Measurements from ENCODE around the gene GNA15.

GNA15 gene

DNA sequence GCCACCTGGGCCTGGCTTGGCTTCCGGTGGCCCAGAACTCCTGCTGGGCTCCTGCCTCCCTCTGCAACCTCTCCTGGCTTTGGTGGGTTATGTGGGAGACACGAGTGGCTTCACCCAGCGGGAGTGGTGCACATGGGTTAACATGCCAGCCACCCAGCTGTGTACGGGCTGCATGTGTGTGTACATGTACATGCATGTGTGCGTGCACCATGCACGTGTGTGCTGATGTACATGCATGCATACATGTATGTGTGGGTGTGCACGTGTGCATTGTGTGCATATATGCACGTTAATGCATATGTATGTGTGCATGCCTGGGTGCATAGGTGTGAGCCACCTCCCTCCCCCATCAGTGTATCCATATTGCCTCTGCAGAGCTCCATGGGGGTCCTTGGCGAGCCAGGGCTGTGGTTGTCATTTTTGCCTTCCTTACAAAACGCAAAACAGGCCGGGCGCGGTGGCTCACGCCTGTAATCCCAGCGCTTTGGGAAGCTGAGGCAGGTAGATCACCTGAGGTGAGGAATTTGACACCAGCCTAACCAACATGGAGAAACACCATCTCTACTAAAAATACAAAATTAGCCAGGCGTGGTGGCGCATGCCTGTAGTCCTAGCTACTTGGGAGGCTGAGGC lies 29.2 kb upstream of the GNA15 start:
- DNase-seq (ENCODE audit: low read depth in 2 of 3, low spot score in 1 of 3) = no peak

DNA sequence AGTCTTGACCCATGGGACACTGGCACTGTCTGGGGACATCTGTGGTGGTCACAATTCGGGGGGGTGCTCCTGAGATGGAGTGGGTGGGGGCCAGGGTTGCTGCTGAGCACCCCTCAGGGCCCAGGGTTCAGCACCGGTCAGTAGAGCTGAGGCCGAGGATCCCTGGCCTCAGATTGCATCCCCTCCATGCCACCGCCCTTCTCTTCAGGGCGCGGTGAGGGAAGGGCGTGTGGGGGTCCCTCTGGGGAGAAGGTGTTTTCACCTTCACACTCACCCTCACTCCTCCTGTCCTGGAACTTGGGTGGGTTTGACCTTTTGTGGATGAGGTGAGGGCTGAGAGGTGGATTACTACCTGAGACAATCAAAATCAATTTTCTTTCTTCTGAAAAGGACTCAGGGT lies 28.2 kb upstream of the GNA15 start:
- DNase-seq (ENCODE audit: low read depth in 2 of 3, low spot score in 1 of 3) = no peak

- peak; percentile 53 to 72 (median 53) for DNase-seq (ENCODE audit: low read depth in 2 of 3, low spot score in 1 of 3)
Observed at GRCh38 chr19:3108775-3109174, 27.1 kb upstream of the GNA15 start.

DNA sequence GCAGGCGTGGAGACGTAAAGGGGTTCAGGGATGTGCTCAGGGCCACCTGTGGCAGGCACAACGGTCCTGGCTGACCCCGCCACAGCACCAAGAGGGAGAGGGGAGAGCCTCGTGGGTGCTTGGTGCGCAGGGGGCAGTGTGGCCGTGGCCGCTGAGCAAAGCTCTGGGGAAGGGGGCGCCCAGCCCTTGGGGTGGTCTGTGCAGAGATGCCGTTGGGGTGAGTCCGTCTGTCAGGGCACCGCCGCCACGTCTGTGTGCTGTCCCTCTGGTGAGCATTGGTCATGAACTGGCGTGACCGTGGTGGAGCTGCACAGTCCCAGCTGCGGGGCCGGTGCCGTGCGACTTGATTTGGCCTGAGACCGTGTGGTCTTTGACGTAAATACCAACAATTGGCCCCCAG lies 26.3 kb upstream of the GNA15 start:
- no peak for DNase-seq (ENCODE audit: low read depth in 2 of 3, low spot score in 1 of 3)

- no peak for DNase-seq (ENCODE audit: low read depth in 2 of 3, low spot score in 1 of 3)
Observed at GRCh38 chr19:3110126-3110825, 25.6 kb upstream of the GNA15 start.

- no peak for DNase-seq (ENCODE audit: low read depth in 2 of 3, low spot score in 1 of 3)
Observed at GRCh38 chr19:3111586-3112247, 24.1 kb upstream of the GNA15 start.

GRCh38 chr19:3112375-3113099 lies 23.3 kb upstream of the GNA15 start:
- no peak for DNase-seq (ENCODE audit: low read depth in 2 of 3, low spot score in 1 of 3)

DNA sequence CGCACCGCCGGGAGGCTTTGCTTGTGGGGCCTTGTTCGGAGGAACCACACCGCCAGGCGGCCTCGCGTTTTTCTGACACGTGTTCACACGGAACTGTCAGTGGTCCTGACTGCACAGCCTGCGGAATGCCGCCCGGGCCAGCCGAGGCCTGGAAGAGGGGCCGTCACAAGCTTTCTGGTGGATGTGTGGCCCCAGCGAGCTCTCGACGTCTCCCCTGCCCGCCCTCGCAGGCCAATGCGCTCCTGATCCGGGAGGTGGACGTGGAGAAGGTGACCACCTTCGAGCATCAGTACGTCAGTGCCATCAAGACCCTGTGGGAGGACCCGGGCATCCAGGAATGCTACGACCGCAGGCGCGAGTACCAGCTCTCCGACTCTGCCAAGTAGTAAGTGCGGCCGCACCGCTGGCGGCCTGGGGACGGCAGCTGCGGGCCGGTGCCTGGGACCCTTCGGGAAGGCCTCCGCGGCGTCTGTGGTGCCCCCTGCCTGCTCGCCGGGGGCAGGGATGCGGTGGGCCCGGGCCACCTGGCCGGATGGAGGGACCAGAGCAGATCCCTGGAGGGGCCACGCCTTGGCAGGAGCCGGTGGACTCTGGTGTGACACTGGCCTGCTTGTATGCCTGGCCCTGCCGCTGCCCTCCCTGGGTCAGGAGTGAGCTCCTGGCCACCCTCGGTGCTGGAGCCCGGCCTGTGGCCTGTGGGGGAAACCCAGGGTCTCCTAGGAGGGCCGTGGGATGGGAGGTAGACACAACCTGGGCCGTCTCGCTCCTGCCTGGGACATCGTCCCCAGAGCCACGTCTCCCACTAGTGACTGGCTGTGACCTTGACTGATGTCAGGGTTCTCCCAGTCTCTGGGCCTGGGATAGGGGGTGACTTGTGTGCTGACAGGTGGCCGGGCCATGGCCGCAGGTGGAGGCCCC lies 22.5 kb upstream of the GNA15 start:
- no peak for DNase-seq (ENCODE audit: low read depth in 2 of 3, low spot score in 1 of 3)

- DNase-seq (ENCODE audit: low read depth in 2 of 3, low spot score in 1 of 3) = no peak
Observed at GRCh38 chr19:3114018-3114726, 21.7 kb upstream of the GNA15 start.

- DNase-seq (ENCODE audit: low read depth in 2 of 3, low spot score in 1 of 3) = no peak
Observed at GRCh38 chr19:3114811-3115210, 21.0 kb upstream of the GNA15 start.

GRCh38 chr19:3115411-3115810 lies 20.4 kb upstream of the GNA15 start:
- DNase-seq (ENCODE audit: low read depth in 2 of 3, low spot score in 1 of 3) = no peak

- no peak for DNase-seq (ENCODE audit: low read depth in 2 of 3, low spot score in 1 of 3)
Observed at GRCh38 chr19:3115916-3116602, 19.8 kb upstream of the GNA15 start.

GRCh38 chr19:3116621-3117020 lies 19.2 kb upstream of the GNA15 start:
- no peak for DNase-seq (ENCODE audit: low read depth in 2 of 3, low spot score in 1 of 3)

DNA sequence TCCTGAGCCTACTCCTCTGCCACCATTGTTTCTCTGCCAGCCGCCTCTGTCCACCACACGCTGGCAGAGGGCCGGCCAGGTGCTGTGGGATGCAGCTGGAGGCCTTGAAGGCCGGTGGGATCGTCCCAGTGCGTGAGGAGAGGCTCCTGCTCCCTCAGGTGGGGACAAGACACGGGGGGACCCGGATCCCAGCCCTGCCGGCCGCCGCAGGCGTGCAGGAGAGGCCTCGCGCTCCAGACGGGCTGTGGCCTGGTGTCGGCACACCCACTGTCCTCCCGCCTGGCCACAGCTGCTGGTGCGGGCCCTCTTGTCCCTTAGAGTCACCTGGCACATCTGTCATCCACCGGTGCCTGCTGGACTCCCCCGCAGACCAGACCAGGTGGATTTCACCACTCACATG lies 18.1 kb upstream of the GNA15 start:
- DNase-seq (ENCODE audit: low read depth in 2 of 3, low spot score in 1 of 3) = no peak

GRCh38 chr19:3118232-3119070 lies 17.4 kb upstream of the GNA15 start:
- DNase-seq (ENCODE audit: low read depth in 2 of 3, low spot score in 1 of 3) = no peak

DNA sequence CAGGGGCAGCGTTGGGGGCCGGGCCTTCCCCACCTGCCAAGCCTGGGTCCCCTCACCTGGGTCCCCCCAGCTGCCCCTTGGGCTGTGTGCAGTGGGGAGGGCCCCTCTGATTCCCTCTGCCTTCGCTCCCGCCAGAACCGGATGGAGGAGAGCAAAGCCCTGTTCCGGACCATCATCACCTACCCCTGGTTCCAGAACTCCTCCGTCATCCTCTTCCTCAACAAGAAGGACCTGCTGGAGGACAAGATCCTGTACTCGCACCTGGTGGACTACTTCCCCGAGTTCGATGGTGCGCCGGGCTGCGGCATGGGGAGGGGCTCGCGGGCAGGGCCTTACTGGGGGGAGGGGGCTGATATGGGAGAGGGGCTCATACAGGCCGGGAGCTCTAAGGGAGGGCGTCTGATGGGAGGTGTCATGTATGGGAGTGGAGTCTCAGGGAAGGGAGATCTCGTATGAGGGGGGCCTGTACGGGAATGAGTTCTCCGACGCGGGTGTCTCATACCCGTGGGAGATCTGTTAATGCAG lies 16.7 kb upstream of the GNA15 start:
- DNase-seq (ENCODE audit: low read depth in 2 of 3, low spot score in 1 of 3) = no peak

- no peak for DNase-seq (ENCODE audit: low read depth in 2 of 3, low spot score in 1 of 3)
Observed at GRCh38 chr19:3119693-3120380, 16.0 kb upstream of the GNA15 start.
